ENCODE data around the gene USP24. TPM values are rescaled to one million over a fixed set of nuclear protein-coding genes. Genes with fewer than 3 reads are reported as not detected.

Gene USP24
- total and polyA plus RNA-seq, 2 donors (not counting 1 experiment from before 2014, with no cell fraction given) = 18.9 to 152 TPM

- Mint-ChIP-seq H3K4me3 (no peak overlapping the region), H3K27me3 (no peaks in the 10 kb centered on the region), H3K9me3 (ENCODE audit: insufficient read depth) (no peaks in the 10 kb centered on the region), H3K4me1 (peaks cover 66% of the 10 kb centered on the region), H3K27ac (no peak overlapping the region)
- ATAC-seq (ENCODE audit: low read depth) (no peak), DNase-seq (no peak)
- 92% methylated on average over 2 of the region's 4 CpGs for WGBS (ENCODE audit: insufficient coverage)
- peaks cover 2 to 27% of the 10 kb centered on the region in 2 experiments for H3K36me3 ChIP-seq (replicated peaks in 1 of 2; ENCODE audit: control extremely low read depth in 1 of 2, control insufficient read depth in 1 of 2, extremely low read depth in 1 of 2, insufficient read depth in 2 of 2, low read length in 1 of 2)
- H3K4me1 ChIP-seq (ENCODE audit: control insufficient read depth in 2 of 2, insufficient read depth in 2 of 2, low read length in 2 of 2) = peaks cover 17 to 39% of the 10 kb centered on the region in 2 donors
- ChIA-PET POLR2A (no interaction called here), CTCF (interaction anchor here (1.1 to 2.0 kb wide), 2 partner anchors 11 to 79 kb away, joined by 4 to 8 read pairs; no protein-coding TSS in a partner anchor)
- H3K9ac ChIP-seq (ENCODE audit: low read length) = no peak overlapping the region
- H3K79me2 ChIP-seq (ENCODE audit: control insufficient read depth, insufficient read depth, low read length) = peaks cover 100% of the 10 kb centered on the region
- no peaks in the 10 kb centered on the region for H3K9me3 ChIP-seq (ENCODE audit: control extremely low read depth in 1 of 3, control insufficient read depth in 2 of 3, insufficient read depth in 1 of 3, low read length in 2 of 3)
- H4K20me1 ChIP-seq (ENCODE audit: control insufficient read depth, insufficient read depth, low read length, poor library complexity, severe bottlenecking) = peaks cover 88% of the 10 kb centered on the region
- no peaks in the 10 kb centered on the region for H3K27me3 ChIP-seq (replicated peaks in 1 of 4; ENCODE audit: control extremely low read depth in 1 of 4, control insufficient read depth in 3 of 4, insufficient read depth in 4 of 4, low read length in 3 of 4)
- H3K27ac ChIP-seq (ENCODE audit: low read length in 2 of 2) = peak overlapping the region in 1 of 2 donors; percentile 3
- H2AFZ ChIP-seq (ENCODE audit: insufficient read depth, low read depth, low read length, poor library complexity, severe bottlenecking) = no peak overlapping the region
- no peak overlapping the region for H3K4me3 ChIP-seq (ENCODE audit: control extremely low read depth in 1 of 5, extremely low read depth in 1 of 5, insufficient read depth in 1 of 5, low read depth in 2 of 5, low read length in 4 of 5)
- TF ChIP-seq CTCF (IDR thresholded peaks at IDR 0.05) (no peak), EZH2 (IDR thresholded peaks at IDR 0.05; ENCODE audit: borderline replicate concordance, insufficient read depth, low read depth, low read length, poor library complexity, severe bottlenecking) (no peak)
- intact Hi-C loops (cut with micrococcal nuclease) = no loop called here
- no peak overlapping the region for H3K4me2 ChIP-seq (replicated peaks; ENCODE audit: low read depth, low read length, poor library complexity, severe bottlenecking)
Observed at GRCh38 chr1:55198044-55198443, 17.1 kb downstream of the USP24 start.

GRCh38 chr1:55197099-55197498 lies 18.1 kb downstream of the USP24 start:
- Histone ChIP-seq H4K20me1 (ENCODE audit: control insufficient read depth, insufficient read depth, low read length, poor library complexity, severe bottlenecking) (peaks cover 91% of the 10 kb centered on the region), H3K27ac (ENCODE audit: low read length in 2 of 2) (peak overlapping the region in 1 of 2 donors; percentile 30), H3K79me2 (ENCODE audit: control insufficient read depth, insufficient read depth, low read length) (peaks cover 99% of the 10 kb centered on the region), H3K27me3 (replicated peaks in 1 of 4; ENCODE audit: control extremely low read depth in 1 of 4, control insufficient read depth in 3 of 4, insufficient read depth in 4 of 4, low read length in 3 of 4) (no peaks in the 10 kb centered on the region), H3K4me3 (ENCODE audit: control extremely low read depth in 1 of 5, extremely low read depth in 1 of 5, insufficient read depth in 1 of 5, low read depth in 2 of 5, low read length in 4 of 5) (no peak overlapping the region), H2AFZ (ENCODE audit: insufficient read depth, low read depth, low read length, poor library complexity, severe bottlenecking) (no peak overlapping the region), H3K9ac (ENCODE audit: low read length) (no peak overlapping the region), H3K4me1 (ENCODE audit: control insufficient read depth in 2 of 2, insufficient read depth in 2 of 2, low read length in 2 of 2) (peaks cover 17 to 39% of the 10 kb centered on the region in 2 donors), H3K4me2 (replicated peaks; ENCODE audit: low read depth, low read length, poor library complexity, severe bottlenecking) (no peak overlapping the region), H3K36me3 (replicated peaks in 1 of 2; ENCODE audit: control extremely low read depth in 1 of 2, control insufficient read depth in 1 of 2, extremely low read depth in 1 of 2, insufficient read depth in 2 of 2, low read length in 1 of 2) (peaks cover 2 to 35% of the 10 kb centered on the region in 2 experiments), H3K9me3 (ENCODE audit: control extremely low read depth in 1 of 3, control insufficient read depth in 2 of 3, insufficient read depth in 1 of 3, low read length in 2 of 3) (no peaks in the 10 kb centered on the region)
- Mint-ChIP-seq H3K4me1 (peaks cover 63% of the 10 kb centered on the region), H3K27ac (peak overlapping the region; percentile 8), H3K4me3 (no peak overlapping the region), H3K27me3 (no peaks in the 10 kb centered on the region), H3K9me3 (ENCODE audit: insufficient read depth) (no peaks in the 10 kb centered on the region)
- ATAC-seq (ENCODE audit: low read depth) = no peak
- ChIA-PET POLR2A (no interaction called here), CTCF (interaction anchor here (1.1 to 2.0 kb wide), 3 partner anchors 12 to 87 kb away, joined by 4 to 8 read pairs (median 5); no protein-coding TSS in a partner anchor)
- intact Hi-C loops (cut with micrococcal nuclease) = loop anchor here (2.0 kb wide), 1 partner anchor 14 kb away; no protein-coding TSS in a partner anchor
- WGBS (ENCODE audit: insufficient coverage) = 100% methylated on average over 1 of the region's 1 CpG
- no peak for DNase-seq
- TF ChIP-seq CTCF (IDR thresholded peaks at IDR 0.05) = no peak
- no peak for TF ChIP-seq EZH2 (IDR thresholded peaks at IDR 0.05; ENCODE audit: borderline replicate concordance, insufficient read depth, low read depth, low read length, poor library complexity, severe bottlenecking)

Data from B cell (primary cell).